HG02973 (cell line): ENCODE results near the gene NACC2.
"Not testable (repeated sequence)": the region's sequence is repeated elsewhere in the genome, so short reads cannot be mapped to it uniquely, and the experiment has no call there.

Experiments used
- ATAC-seq: cut with Tn5 transposase; IDR thresholded peaks from one replicate; pipeline ENCODE4 v1.9.1; 2021; ENCODE audit warnings: moderate library complexity; ENCODE audit not compliant: unreplicated experiment

NACC2 gene

DNA sequence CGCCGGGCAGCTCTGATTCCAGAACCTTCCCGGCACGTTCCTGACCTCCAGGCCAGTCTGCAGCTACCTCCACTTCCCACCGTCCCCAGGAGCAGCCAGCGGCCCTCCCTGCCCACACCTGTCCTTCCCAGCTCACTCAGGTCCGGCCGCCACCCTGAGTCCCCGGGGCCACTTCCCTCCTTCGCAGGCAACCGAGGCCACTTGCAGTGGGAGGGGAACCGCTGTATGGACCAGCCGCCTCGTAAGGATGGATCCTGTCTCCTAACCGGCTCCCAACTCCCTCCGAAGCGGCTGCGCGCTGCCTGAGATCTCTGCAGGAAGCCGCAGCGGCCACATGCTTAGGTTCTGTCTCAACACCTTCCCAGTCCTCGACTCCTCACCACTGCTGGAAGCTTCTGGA, 16.1 kb upstream of the NACC2 start:
- no peak for ATAC-seq

GRCh38 chr9:136110082-136111061, 15.3 kb upstream of the NACC2 start:
- no peak for ATAC-seq

DNA sequence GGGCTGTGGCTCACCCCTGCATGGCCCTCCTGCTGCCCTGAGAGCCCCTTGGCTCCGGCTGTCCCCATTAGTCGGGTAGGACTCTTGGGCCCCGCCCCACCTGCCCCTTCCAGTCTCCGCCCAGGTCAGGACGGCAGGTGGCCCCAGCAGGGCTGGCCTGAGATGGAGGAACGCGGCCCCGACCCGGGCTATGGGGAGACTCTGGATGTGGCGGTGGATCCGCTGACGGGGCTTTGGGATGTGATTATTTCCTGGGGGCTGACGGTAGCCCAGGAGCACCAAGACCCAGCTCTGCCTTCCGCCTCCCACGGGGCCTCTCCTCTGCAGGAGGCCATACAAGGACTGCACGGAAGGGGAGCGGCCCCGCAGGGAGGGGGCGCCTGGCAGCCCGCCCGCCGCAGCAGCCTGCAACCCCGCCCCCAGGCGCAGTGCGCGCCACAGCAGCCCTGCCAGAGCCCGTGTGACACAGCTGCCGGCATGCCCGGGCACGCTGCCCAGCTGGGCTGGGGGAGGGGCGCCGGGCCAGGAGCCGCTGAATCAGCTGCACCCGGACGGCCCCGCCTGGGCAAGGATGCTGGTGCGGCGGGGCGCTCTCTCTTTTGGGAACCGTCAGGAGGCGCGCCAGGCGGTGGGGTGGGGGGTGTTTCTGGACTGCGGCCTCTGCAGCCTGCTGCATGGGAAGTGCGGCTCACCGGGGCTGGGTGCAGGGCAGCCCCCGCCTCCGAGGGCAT, 14.4 kb upstream of the NACC2 start:
- peak; percentile 79 for ATAC-seq

DNA sequence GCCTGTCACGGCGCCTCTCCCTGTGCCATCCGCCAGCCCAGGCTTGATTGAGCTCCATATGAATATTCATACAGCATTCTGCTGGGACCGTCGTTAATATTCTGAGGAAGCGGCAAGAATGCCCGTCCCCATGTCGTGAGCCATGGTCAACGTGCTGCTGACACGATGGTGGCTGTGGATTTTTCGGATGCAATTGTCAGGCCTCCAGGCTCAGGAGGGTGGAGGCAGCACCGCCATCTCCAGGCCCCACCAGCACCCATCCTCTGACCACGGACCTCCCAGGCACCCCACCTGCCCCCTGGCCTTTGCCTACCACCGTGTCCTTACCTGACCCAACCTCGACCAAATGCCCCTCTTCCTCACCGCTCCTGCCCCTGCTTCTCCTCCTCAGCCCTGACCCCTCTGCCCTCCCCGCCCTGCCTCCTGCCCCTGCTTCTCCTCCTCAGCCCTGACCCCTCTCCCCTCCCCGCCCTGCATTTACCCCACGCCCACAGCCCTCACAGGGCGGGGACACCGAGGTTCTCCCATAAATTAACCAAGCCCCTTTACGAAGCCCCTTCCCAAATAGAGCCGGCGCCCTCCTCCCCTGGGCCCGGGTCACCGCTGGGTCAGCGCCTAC, 13.7 kb upstream of the NACC2 start:
- ATAC-seq: no peak

GRCh38 chr9:136107953-136108647, 13.0 kb upstream of the NACC2 start:
- no peak for ATAC-seq

- no peak for ATAC-seq
Measured at GRCh38 chr9:136107155-136107952, 12.3 kb upstream of the NACC2 start.

DNA sequence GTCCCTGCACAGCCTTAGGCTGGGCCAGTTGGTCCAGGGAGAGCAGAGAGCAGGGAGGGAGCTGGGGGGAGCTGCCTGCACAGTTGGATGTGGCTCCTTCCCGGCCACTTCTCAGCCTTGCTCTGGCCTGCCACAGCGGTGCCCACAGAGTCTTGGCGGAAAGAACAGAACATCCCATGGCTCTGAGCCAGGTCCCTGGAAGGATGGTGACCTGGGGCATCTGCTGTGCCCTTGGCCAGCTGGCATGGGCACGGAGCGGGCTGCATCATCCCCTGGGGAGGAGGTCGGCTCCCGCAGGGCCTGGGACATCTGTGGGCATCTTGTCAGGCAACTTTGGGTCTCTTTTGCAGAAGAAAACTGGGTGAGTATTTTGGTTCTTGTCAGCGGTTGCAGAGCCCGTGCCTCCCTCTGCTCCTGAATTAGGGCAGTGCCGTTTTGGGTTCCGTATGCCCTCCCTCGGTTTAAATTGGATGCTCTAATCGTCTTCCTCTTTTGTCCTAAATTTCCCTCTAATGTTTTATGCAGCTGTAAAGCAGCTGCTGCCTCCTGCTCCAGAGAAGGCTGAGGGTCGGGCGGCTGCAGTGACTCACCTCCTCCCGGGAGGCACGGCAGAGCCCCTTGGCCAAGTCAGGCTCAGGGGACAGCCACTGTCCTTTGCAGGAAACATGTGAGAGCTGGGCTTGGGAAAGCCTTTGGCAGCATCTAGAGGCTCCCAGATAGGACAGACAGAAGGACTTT, 10.5 kb upstream of the NACC2 start:
- ATAC-seq: no peak

GRCh38 chr9:136104916-136105315, 9.8 kb upstream of the NACC2 start:
- no peak for ATAC-seq

DNA sequence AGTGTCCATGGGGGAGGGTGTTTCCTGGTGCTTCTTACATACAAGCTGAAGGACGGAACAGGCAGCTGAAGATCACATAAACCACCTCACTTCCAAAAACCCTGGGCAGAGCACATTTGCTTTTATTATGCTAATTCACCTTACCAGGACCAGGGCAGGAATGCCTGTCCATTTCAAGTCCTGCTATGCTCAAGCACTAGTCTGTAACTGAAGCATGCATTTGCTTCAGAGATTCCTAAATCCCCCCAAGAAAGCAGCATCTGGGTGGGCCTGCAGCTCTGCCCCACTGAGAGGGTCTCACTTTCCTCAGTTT, 9.4 kb upstream of the NACC2 start:
- no peak for ATAC-seq

- ATAC-seq: no peak
Measured at GRCh38 chr9:136103651-136104487, 8.8 kb upstream of the NACC2 start.

GRCh38 chr9:136101615-136102074, 6.6 kb upstream of the NACC2 start:
- not testable (repeated sequence) for ATAC-seq

DNA sequence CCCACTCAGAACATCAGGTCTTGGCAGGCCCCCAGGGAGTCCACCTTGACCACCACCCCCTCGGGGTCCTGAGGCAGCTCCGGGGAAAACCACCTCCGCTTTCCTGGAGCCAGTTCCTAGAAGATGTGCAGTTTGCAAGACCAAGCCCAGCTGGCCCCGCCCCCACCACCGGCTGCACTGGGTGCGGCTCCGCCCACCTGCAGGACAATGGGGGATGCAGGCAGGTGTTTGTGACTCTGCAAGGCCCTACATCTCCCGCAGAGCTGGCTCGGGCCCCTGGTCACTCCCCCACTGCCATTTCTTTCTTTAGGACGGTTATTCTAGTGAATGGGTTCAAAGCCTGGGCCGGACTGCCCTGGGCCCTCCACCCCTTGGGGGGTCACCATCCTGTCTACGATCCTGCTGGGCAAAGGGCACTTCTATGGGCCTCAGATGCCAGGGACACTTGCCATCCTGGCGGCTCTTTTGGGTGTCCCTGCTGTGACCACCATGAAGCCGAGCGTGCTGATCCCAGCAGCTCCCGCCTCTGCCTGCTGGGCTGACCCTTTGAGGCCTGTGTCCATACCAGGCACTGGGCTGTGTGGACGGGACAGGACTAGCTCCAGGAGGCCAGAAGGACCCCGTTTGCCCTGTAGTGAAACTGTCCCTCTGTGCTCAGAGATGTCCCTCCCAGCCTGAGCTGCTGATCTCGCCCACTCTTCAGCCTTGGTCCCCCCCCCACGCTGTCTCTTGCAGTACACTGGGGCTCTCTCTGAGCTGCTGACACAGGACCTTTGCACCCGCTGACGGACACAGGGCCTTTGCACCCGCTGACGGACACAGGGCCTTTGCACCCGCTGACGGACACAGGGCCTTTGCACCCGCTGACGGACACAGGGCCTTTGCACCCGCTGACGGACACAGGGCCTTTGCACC, 5.9 kb upstream of the NACC2 start:
- ATAC-seq: no peak

DNA sequence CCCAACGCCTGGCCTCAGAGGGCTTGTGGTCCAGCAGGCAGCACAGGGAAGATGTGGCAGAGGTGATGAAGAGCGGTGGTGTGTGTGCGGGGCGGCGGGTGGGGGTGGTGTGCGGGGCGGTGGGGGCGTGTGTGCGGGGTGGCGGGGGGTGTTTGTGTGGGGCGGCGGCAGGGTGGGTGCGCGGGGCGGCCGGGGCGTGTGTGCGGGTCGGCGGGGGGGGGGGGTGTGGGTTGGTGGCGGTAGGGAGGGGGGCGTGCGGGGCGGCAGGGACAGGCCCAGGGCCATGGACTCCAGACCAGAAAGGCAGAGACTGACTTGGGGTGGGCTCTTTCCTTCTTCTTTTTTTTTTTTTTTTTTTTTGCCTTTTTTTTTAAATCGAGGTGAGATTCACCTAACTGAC, 4.5 kb upstream of the NACC2 start:
- no peak for ATAC-seq

- ATAC-seq: no peak
Measured at GRCh38 chr9:136098844-136099243, 3.8 kb upstream of the NACC2 start.

- ATAC-seq: no peak
Measured at GRCh38 chr9:136098210-136098609, 3.1 kb upstream of the NACC2 start.

- no peak for ATAC-seq
Measured at GRCh38 chr9:136096505-136097001, 1.5 kb upstream of the NACC2 start.
